CD4-positive, alpha-beta T cell (primary cell): ENCODE data around the gene GINS1. TPM values are rescaled to one million over a fixed set of nuclear protein-coding genes. Genes with fewer than 3 reads are reported as not detected.
A peak's percentile ranks its signal among the peaks of the same experiment; 100 is the strongest.

Experiments
- ATAC-seq: fragments of 200-7000 bp; cut with Tn5 transposase; one replicate; pipeline ENCODE4 v1.10.0; 2022; ENCODE audit warnings: mild to moderate bottlenecking; ENCODE audit not compliant: poor library complexity
- CTCF ChIA-PET: fragments of 350-600 bp; sonication (Branson Sonifier 250); formaldehyde crosslinking; loops from one replicate; lab custom pipeline; 2021; ENCODE audit warnings: antibody characterized with exemption, inconsistent platforms; lab: Charles Lee
- POLR2A ChIA-PET: fragments of 350-600 bp; sonication (Branson Sonifier 250); formaldehyde crosslinking; loops from one replicate; lab custom pipeline; 2021; ENCODE audit warnings: antibody characterized with exemption, inconsistent platforms; lab: Charles Lee
- DNase-seq, 14 experiments: peaks; one replicate each; pipeline ENCODE4 v3.0.0-alpha.2; 2013 to 2020; ENCODE audit warnings: mixed read lengths in 2 of 14
- H3K27ac ChIP-seq, 2 donors: one replicate each; pipeline versions ENCODE4 v1.5.1 to v1.7.0; 2013; ENCODE audit warnings: low read length in 2 of 2, low read depth in 1 of 2, mild to moderate bottlenecking in 1 of 2
- H3K27me3 ChIP-seq, 2 experiments: 1 replicate in 1 of 2; 2 replicates in 1 of 2; pipeline versions ENCODE4 v1.6.1 to v1.7.0; 2013; ENCODE audit warnings: low read length in 2 of 2, control low read depth in 1 of 2, mild to moderate bottlenecking in 1 of 2, moderate library complexity in 1 of 2; ENCODE audit not compliant: insufficient read depth in 2 of 2, control insufficient read depth in 1 of 2
- H3K36me3 ChIP-seq: one replicate; pipeline ENCODE4 v1.6.1; 2013; ENCODE audit warnings: low read length, control low read depth; ENCODE audit not compliant: insufficient read depth
- H3K4me1 ChIP-seq: one replicate; pipeline ENCODE4 v1.6.1; 2013; ENCODE audit warnings: low read length, control low read depth; ENCODE audit not compliant: insufficient read depth
- H3K4me3 ChIP-seq: one replicate; pipeline ENCODE4 v1.5.1; 2013; ENCODE audit warnings: mild to moderate bottlenecking, low read length, moderate library complexity
- H3K9me3 ChIP-seq, 2 experiments: 1 replicate in 1 of 2; 2 replicates in 1 of 2; pipeline versions ENCODE4 v1.6.1 to v1.7.0; 2013; ENCODE audit warnings: low read length in 2 of 2, mild to moderate bottlenecking in 2 of 2, control low read depth in 1 of 2, moderate library complexity in 1 of 2; ENCODE audit not compliant: control insufficient read depth in 1 of 2, insufficient read depth in 1 of 2
- H3K27ac Mint-ChIP-seq: one replicate; pipeline ENCODE4 v1.8.0; 2020; ENCODE audit warnings: mixed read lengths
- H3K27me3 Mint-ChIP-seq: one replicate; pipeline ENCODE4 v1.8.0; 2021; ENCODE audit warnings: mixed read lengths
- H3K36me3 Mint-ChIP-seq: one replicate; pipeline ENCODE4 v1.8.0; 2021; ENCODE audit warnings: low read depth, mixed read lengths
- H3K4me1 Mint-ChIP-seq: one replicate; pipeline ENCODE4 v1.8.0; 2021; ENCODE audit warnings: low read depth, mixed read lengths
- H3K4me3 Mint-ChIP-seq: one replicate; pipeline ENCODE4 v1.8.0; 2020; ENCODE audit warnings: mild to moderate bottlenecking, mixed read lengths
- H3K9me3 Mint-ChIP-seq: one replicate; pipeline ENCODE4 v1.8.0; 2020; ENCODE audit warnings: mixed read lengths
- intact Hi-C, 2 experiments: fragments of 100-400 bp; cut with DNase I in 1 of 2; cut with micrococcal nuclease in 1 of 2; formaldehyde crosslinking; loops; one replicate each; pipeline versions ENCODE4 v1.15.1 to v1.9.0; 2023 to 2025; cut with DNase I, micrococcal nuclease
- total RNA-seq, 174 experiments: library from RNA in 2 of 174; stranded (reverse) in 2 of 174; gene quantifications; one replicate each; pipeline ENCODE4 v1.2.3 and lab custom pipeline; 2021 to 2026
- TF ChIP-seq, protein P1 (sequence below): fragments of 200-600 bp; IDR thresholded peaks from one replicate; pipeline ENCODE4 v1.8.0; 2022; ENCODE audit warnings: antibody characterized with exemption, mild to moderate bottlenecking

GINS1 gene
- total RNA-seq, 2 experiments from 2014 or later = 0.08 to 0.17 TPM

- Mint-ChIP-seq H3K27me3 (no peaks in the 10 kb centered on the region), H3K4me3 (no peak overlapping the region), H3K36me3 (no peaks in the 10 kb centered on the region), H3K9me3 (no peaks in the 10 kb centered on the region), H3K27ac (no peak overlapping the region), H3K4me1 (peaks cover 7% of the 10 kb centered on the region)
- Histone ChIP-seq H3K4me3 (no peak overlapping the region), H3K27me3 (no peaks in the 10 kb centered on the region), H3K4me1 (peaks cover 6% of the 10 kb centered on the region), H3K27ac (no peak overlapping the region), H3K9me3 (no peaks in the 10 kb centered on the region), H3K36me3 (no peaks in the 10 kb centered on the region)
- CTCF ChIA-PET = no interaction called here
- TF ChIP-seq, protein P1, sequence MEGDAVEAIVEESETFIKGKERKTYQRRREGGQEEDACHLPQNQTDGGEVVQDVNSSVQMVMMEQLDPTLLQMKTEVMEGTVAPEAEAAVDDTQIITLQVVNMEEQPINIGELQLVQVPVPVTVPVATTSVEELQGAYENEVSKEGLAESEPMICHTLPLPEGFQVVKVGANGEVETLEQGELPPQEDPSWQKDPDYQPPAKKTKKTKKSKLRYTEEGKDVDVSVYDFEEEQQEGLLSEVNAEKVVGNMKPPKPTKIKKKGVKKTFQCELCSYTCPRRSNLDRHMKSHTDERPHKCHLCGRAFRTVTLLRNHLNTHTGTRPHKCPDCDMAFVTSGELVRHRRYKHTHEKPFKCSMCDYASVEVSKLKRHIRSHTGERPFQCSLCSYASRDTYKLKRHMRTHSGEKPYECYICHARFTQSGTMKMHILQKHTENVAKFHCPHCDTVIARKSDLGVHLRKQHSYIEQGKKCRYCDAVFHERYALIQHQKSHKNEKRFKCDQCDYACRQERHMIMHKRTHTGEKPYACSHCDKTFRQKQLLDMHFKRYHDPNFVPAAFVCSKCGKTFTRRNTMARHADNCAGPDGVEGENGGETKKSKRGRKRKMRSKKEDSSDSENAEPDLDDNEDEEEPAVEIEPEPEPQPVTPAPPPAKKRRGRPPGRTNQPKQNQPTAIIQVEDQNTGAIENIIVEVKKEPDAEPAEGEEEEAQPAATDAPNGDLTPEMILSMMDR = no peak
- POLR2A ChIA-PET = no interaction called here
- intact Hi-C loops = no loop called here
- DNase-seq = no peak
- no peak for ATAC-seq
Observed at GRCh38 chr20:25468126-25469075, 60.9 kb downstream of the GINS1 start.

DNA sequence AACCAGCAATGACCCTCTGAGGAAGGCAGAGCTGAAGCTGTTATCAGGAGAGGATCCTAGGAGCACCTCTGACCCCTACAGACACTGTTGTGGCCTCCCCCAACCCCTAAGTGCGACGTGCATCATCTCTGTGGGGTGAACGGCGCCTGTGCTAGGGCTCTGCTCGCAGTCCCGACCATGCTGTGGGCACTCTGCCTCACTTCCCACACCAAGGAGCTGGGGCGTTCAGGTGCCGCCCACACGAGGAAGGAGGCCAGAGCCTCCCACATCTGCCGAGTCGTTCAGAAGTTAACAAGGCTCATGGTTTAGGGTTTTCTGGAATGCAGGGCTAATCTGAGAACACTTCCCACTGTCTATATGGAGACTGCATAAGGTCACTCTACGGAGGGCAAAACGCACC lies 62.1 kb downstream of the GINS1 start:
- Mint-ChIP-seq H3K27me3 (no peaks in the 10 kb centered on the region), H3K36me3 (no peaks in the 10 kb centered on the region), H3K4me1 (peaks cover 7% of the 10 kb centered on the region), H3K4me3 (no peak overlapping the region), H3K27ac (no peak overlapping the region), H3K9me3 (no peaks in the 10 kb centered on the region)
- Histone ChIP-seq H3K36me3 (no peaks in the 10 kb centered on the region), H3K9me3 (no peaks in the 10 kb centered on the region), H3K4me3 (no peak overlapping the region), H3K4me1 (peaks cover 6% of the 10 kb centered on the region), H3K27ac (no peak overlapping the region), H3K27me3 (no peaks in the 10 kb centered on the region)
- ATAC-seq = no peak
- CTCF ChIA-PET = no interaction called here
- POLR2A ChIA-PET = no interaction called here
- TF ChIP-seq, protein P1 = no peak
- intact Hi-C loops = no loop called here
- DNase-seq = no peak

DNA sequence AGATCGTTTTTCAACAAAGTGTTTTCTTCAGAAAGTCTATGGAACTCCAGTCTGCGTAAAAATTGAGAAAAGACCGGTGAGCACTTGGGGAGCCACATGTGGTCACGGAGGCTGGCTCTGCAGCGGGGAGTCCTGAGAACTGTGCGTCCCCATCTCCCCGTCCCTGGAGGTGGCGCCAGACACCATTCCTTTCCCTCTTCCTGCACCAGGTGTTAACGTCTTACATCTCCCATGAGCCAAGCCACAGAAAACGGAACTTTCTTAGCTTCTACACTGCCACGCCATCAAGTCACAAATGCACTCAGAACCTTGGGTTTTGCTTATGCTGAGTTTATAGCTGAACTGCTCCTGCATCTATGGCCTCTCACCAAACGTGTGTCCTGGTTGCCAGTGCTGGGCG lies 62.6 kb downstream of the GINS1 start:
- no peak overlapping the region for H3K27ac ChIP-seq
- H3K9me3 Mint-ChIP-seq = no peaks in the 10 kb centered on the region
- peaks cover 6% of the 10 kb centered on the region for H3K4me1 ChIP-seq
- no peaks in the 10 kb centered on the region for H3K27me3 ChIP-seq
- H3K4me3 ChIP-seq = no peak overlapping the region
- POLR2A ChIA-PET = no interaction called here
- intact Hi-C loops = no loop called here
- no peaks in the 10 kb centered on the region for H3K9me3 ChIP-seq
- TF ChIP-seq, protein P1 = peak; percentile 25
- no peak overlapping the region for H3K4me3 Mint-ChIP-seq
- no peaks in the 10 kb centered on the region for H3K36me3 ChIP-seq
- DNase-seq = peak in 13 of 14 experiments; percentile 9 to 74 (median 43)
- no peak overlapping the region for H3K27ac Mint-ChIP-seq
- CTCF ChIA-PET = no interaction called here
- H3K4me1 Mint-ChIP-seq = peaks cover 7% of the 10 kb centered on the region
- peak; percentile 37 for ATAC-seq
- no peaks in the 10 kb centered on the region for H3K36me3 Mint-ChIP-seq
- no peaks in the 10 kb centered on the region for H3K27me3 Mint-ChIP-seq
